Measurements from ENCODE around the gene CHST9. TPM values are rescaled to one million over a fixed set of nuclear protein-coding genes. Genes with fewer than 3 reads are reported as not detected.
A peak's percentile ranks its signal among the peaks of the same experiment; 100 is the strongest.

CHST9 gene
- polyA plus RNA-seq, 1 donor from 2014 or later = 0.32 TPM

DNA sequence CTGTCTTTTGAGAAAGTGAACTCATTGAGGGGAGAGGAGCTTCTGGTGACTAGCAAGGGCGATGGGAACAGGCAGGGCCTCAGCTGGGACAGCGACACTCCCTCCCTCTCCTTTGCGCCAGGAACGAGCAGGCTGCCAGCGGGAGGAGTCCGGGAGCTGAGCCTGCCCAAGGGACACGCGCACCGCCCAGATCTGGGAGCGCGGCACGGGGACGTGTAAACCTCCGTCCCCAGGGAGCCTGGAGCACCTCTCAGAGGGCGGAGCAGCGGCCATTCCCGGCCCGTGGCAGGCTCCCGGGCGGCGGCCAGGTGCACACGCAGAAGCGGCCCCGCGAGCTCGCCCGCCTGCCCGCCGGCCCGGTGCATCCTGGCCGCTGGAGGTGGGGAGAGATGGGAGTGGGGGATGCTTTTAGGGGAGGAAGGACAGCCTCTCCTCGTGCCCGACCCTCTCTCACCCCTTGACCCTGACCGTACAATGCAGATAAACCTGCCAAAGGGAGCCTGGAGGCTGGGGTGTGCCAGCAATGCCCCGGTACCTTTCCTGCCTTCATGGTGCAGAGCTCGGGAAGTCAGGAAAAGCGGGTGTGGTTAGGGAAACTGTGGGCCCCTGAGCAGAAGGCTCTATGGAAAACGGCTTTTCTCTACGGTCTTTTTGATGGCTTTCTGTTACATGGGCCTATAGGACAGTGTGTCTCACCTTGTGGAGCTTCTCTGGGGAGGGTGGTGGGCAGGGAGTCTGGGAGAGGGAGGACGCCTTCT is 321.8 kb downstream of the CHST9 start:
- H3K27ac ChIP-seq (ENCODE audit: low read length) = no peak overlapping the region
- H3K4me3 ChIP-seq (ENCODE audit: low read length) = peak overlapping the region; percentile 49
- no peak overlapping the region for H3K9ac ChIP-seq (ENCODE audit: low read length)

DNA sequence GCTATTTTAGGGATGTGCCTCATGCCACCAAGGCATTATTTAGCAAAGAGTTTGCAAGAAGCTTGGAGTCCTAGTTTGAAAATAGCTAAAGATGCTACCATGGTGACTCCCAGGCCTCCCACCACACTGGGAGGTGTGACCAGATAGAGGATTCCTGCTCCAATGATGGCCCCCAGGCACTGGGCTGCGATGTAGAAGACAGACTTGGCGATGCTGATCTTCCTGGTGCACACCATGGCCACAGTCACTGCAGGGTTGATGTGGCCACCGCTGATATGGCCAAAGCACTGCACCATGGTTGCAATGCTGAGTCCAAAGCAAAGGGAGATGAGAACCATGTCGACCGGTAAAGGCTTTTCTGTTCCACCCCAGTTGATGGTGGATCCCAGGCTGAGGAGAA is 323.0 kb downstream of the CHST9 start:
- Histone ChIP-seq H3K27ac (ENCODE audit: low read length) (no peak overlapping the region), H3K79me2 (replicated peaks; ENCODE audit: insufficient read depth, low read length) (no peaks in the 10 kb centered on the region), H3K4me3 (ENCODE audit: low read length) (no peak overlapping the region), H3K9me3 (ENCODE audit: low read length) (no peaks in the 10 kb centered on the region), H3K4me2 (ENCODE audit: low read length) (no peak overlapping the region), H3K9ac (ENCODE audit: low read length) (no peak overlapping the region), H3F3A (ENCODE audit: insufficient read depth, low read length, poor library complexity, severe bottlenecking) (no peaks in the 10 kb centered on the region), H3K9me2 (ENCODE audit: insufficient read depth, low read length) (no peaks in the 10 kb centered on the region), H3K27me3 (ENCODE audit: insufficient read depth, low read depth, low read length) (peaks cover 16% of the 10 kb centered on the region), H3K36me3 (ENCODE audit: insufficient read depth, low read length) (no peaks in the 10 kb centered on the region), H2AFZ (ENCODE audit: low read depth, low read length) (no peak overlapping the region), H4K20me1 (ENCODE audit: insufficient read depth) (no peaks in the 10 kb centered on the region)
- TF ChIP-seq EP300 (conservative IDR thresholded peaks at IDR 0.05; ENCODE audit: poor library complexity, severe bottlenecking) (no peak), MXI1 (conservative IDR thresholded peaks at IDR 0.05; ENCODE audit: poor library complexity, severe bottlenecking) (no peak), TAF1 (IDR thresholded peaks at IDR 0.05; ENCODE audit: low read depth) (no peak)

More for the DNA sequence above, 321.8 kb downstream of the CHST9 start:
- H3K9me3 ChIP-seq (ENCODE audit: low read length) = no peaks in the 10 kb centered on the region
- no peaks in the 10 kb centered on the region for H3K9me2 ChIP-seq (ENCODE audit: insufficient read depth, low read length)
- no peaks in the 10 kb centered on the region for H4K20me1 ChIP-seq (ENCODE audit: insufficient read depth)
- no peaks in the 10 kb centered on the region for H3F3A ChIP-seq (ENCODE audit: insufficient read depth, low read length, poor library complexity, severe bottlenecking)
- TF ChIP-seq EP300 (conservative IDR thresholded peaks at IDR 0.05; ENCODE audit: poor library complexity, severe bottlenecking) (no peak), MXI1 (conservative IDR thresholded peaks at IDR 0.05; ENCODE audit: poor library complexity, severe bottlenecking) (no peak), TAF1 (IDR thresholded peaks at IDR 0.05; ENCODE audit: low read depth) (no peak)
- H3K79me2 ChIP-seq (replicated peaks; ENCODE audit: insufficient read depth, low read length) = no peaks in the 10 kb centered on the region
- H3K27me3 ChIP-seq (ENCODE audit: insufficient read depth, low read depth, low read length) = peaks cover 16% of the 10 kb centered on the region
- H2AFZ ChIP-seq (ENCODE audit: low read depth, low read length) = no peak overlapping the region
- H3K36me3 ChIP-seq (ENCODE audit: insufficient read depth, low read length) = no peaks in the 10 kb centered on the region
- no peak overlapping the region for H3K4me2 ChIP-seq (ENCODE audit: low read length)

Measured in neural cell (in vitro differentiated cells).